ENCODE results near the gene ROCK2.

GRCh38 chr2:11203480-11203879 is 141.0 kb downstream of the ROCK2 start:
- TF ChIP-seq CTCF (IDR thresholded peaks at IDR 0.05; ENCODE audit: low read depth, low read length, missing input control) = no peak
- TF ChIP-seq MAX (IDR thresholded peaks at IDR 0.05) = no peak
- TF ChIP-seq SP1 (IDR thresholded peaks at IDR 0.05) = no peak
- TF ChIP-seq GABPA (IDR thresholded peaks at IDR 0.05 in 1 of 2, conservative IDR thresholded peaks at IDR 0.05 in 1 of 2) = no peak
- TF ChIP-seq YY1 (IDR thresholded peaks at IDR 0.05) = no peak
- TF ChIP-seq TAF1 (conservative IDR thresholded peaks at IDR 0.05) = no peak
- no peak for TF ChIP-seq ZBTB33 (IDR thresholded peaks at IDR 0.05)
- TF ChIP-seq FOXA2 (IDR thresholded peaks at IDR 0.05) = no peak
- no peak for TF ChIP-seq FOXA1 (IDR thresholded peaks at IDR 0.05)
- TF ChIP-seq HNF4G (IDR thresholded peaks at IDR 0.05) = no peak
- no peak for TF ChIP-seq JUND (IDR thresholded peaks at IDR 0.05)
- TF ChIP-seq RXRA (IDR thresholded peaks at IDR 0.05) = no peak
